ENCODE data around the gene FRAT2.
A peak's percentile ranks its signal among the peaks of the same experiment; 100 is the strongest.
"Not testable (repeated sequence)": the region's sequence is repeated elsewhere in the genome, so short reads cannot be mapped to it uniquely, and the experiment has no call there.

The FRAT2 gene

DNA sequence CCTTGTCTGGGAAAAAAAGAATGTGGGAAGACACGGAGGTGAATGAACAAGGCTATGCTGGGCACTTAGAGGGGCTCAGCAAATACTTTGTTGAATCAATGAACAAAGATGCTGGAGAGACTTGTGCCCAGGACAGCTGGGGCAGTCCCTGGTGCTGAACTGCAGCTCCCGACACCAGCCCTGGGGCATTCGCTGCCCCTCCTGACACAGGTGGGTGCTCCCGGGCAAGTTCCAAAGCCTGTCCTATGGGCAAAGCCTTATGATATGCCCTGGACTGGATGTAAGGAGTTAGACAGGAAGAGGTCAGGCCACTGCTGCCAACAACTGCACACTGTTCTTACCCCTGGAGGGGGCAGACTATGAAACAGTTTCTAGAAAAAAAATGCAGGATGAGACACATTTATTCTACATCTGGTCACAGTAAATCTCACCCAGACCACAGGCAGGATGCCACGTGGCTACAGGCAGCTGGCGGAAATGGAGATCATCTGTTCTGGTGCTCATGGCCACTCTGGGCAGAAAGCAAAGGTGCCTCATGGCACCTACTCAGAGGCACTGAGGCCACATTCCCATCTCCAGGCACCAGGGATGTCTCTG, 21.9 kb upstream of the FRAT2 start:
- DNase-seq: peak in 1 of 2 donors; percentile 41

DNA sequence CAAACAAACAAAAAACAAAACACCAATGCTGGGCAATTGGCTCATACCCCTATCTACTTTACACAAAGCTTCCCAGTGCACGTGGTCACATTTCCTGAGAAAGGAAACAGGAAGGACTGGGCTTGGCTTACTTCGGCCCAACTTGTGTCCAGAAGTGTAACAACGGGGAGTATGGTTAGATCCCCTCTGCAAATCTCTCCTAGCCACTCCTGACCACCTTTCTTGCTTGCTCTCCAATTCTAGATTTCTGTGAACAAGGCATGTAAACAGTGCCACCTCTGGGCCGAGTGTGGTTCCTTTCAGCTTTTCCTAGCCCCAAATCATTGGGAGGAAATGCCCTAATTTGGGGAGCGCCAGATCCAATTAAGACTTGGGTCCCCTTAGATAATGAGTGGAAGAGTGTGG, 21.0 kb upstream of the FRAT2 start:
- no peak for DNase-seq

DNA sequence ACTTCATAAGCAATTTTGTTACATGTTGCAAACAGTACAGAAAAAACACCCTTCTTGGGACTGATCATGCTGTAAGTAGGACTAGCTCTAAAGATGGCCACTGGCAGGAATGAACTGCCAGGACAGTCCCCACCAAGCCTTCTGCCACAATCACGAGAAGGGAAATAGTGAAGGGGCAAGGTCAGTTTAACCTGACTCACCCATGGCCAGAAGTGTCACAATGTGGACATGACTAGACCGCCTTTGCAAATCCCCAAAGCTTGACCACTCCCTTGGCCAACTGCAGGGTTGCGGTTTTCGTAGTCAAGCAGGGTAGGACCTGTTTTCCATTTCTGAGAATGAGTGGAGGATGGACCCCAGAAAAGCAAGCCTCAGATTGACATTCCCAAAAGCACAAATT, 19.4 kb upstream of the FRAT2 start:
- peak in 1 of 2 donors; percentile 69 for DNase-seq

DNA sequence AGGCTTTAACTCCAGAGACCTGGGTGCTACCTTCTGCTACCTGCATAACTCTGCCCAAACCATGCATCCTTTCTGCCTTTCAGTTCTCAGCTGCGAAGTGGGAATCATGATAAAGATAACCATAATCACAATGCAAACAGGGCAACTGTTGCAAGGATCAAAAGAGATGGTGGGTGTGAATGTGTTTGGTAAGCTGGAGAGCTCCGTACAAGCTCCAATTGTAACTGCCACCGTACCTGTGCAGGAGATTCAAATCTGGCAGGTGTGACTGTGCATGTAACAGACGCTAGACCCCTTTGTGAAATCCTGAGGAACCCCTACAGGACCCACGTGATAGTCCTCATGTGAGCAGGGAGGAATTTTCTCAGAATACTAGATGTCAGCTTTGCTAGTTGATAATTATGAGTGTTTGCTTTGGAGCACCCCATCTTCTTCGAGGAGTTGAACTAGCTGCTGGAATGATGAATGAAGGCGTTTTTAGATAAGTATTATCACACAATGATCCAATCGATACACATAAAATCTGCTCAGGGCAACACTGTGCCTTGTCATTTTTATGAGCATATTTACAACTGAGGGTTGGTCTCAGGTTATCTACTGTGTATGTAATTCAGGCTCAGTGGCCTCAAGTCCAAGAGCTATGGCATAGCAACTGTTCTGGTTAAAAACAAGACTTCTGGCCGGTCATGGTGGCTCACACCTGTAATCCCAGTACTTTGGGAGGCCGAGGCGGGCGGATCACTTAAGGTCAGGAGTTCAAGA, 15.4 kb upstream of the FRAT2 start:
- no peak for DNase-seq

DNA sequence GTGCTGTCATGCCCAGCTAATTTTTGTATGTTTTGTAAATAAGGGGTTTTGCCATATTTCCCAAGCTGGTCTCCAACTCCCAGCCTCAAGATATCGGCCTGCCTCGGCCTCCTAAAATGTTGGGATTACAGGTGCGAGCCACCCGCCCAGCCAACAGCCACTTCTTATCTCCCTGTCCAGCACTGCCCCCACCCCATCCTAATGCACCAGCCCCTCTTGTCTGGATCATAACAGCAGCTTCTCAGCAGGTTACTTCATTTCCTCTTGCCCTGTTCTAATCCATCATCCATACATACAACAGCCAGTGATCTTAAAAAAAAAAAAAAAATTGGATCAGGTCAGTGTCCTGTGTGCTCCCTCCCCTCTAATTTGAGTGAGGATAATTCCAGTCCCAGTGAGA, 12.8 kb upstream of the FRAT2 start:
- DNase-seq: no peak

DNA sequence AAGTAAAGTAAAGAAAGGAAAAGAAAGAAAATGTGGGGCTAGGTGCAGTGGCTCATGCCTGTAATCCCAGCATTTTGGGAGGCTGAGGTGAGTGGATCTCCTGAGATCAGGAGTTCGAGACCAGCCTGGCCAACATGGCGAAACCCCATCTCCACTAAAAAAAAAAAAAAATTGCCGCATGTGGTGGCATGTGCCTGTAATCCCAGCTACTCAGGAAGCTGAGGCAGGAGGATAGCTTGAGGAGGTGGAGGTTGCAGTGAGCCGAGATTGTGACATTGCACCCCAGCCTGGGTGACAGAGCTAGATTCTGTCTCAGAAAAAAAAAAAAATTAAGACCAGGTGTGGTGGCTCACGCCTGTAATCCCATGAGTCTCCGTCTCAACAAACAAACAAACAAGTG, 9.1 kb upstream of the FRAT2 start:
- not testable (repeated sequence) for DNase-seq

DNA sequence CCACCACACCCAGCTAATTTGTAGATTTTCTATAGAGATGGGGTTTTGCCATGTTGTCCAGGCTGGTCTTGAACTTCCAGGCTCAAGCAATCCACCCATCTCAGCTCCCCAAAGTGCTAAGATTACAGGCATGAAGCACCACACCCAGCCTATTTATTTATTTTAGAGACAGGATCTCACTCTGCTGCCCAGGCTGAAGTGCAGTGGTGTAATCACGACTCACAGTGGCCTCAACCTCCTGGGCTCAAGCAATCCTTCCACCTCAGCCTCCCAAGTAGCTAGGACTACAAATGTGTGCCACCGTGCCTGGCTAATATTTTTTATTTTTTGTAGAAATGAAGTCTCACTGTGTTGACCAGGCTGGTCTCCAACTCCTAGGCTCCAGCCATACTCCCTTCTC, 6.9 kb upstream of the FRAT2 start:
- no peak for DNase-seq

DNA sequence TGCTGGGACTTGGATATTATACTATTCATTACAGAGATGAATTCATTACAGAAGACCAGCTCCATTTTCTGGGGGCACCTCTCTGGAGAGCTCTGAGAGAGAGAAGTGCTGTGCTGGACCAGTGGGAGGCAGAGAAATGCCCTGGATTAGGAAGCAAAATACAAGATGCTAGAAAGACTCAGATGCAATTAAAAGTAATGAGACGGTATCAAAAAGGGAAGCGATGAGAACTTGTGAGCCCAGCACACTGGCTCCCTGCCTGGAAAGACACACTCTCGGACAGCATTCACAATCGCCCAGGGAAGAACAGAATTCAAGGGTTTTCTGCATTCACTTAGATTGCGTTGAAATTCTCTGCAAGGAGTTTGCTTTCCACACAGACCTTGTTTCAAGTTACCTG, 3.5 kb upstream of the FRAT2 start:
- no peak for DNase-seq

DNA sequence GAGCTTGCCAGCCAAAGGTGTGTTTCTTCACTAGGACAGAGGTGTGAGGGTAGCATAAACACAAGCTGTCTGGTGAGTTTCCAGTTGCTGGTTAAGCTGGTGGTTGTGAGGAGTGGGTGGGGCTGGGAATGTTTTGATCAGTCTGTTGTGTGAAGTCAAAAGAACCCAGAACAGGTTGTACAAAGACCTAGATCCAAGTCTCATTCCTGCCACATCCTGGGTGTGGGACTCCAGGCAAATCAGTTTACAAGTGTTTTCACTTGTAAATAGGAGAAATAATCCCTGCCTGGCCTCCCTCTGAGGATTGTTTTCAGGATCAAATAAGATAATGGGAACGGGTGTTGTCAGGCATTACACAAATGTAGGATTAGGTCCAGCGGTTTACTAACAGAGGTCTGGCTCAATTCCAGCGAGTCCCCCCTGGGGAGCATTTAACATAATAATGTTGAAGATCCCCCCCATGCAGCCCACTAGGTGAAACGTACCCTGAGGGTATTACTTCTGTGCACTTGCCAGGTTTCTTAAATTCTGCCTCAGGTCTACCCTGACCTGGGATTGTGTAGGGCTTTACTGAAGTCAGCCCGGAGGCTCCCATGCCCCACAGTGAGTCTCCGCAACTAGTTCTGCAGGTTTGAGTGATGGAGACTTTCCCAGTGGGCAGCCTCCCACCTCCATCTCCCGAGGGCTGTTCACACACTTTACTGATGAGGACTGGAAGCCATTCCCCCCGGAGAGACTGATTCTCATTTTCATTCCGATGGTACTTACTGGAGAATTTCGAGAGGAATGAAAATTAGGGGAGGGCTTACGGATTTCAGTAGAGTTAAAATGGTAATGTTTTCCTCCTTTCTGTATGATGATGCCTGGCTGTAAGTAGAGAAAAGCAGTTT, 2.7 kb upstream of the FRAT2 start:
- DNase-seq: no peak

DNA sequence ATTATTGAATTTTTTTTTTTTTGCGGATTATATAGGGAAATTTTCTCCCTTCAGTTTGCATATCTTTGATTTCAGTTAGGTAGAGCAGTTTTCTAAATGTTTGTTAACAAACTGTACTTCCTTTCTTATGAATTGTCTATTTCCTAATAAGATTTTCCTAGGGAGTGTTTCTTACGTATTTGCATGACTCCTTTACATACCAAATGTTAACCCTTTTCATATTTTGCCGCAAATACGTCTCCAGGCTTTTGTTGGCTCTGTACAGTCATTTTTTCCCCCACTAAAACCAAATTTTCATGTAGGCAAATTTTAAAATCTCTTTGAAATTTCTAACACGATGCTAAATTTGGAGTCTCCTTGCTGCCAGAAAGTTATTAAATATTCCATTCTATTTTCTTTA, 1.9 kb upstream of the FRAT2 start:
- DNase-seq: no peak

DNA sequence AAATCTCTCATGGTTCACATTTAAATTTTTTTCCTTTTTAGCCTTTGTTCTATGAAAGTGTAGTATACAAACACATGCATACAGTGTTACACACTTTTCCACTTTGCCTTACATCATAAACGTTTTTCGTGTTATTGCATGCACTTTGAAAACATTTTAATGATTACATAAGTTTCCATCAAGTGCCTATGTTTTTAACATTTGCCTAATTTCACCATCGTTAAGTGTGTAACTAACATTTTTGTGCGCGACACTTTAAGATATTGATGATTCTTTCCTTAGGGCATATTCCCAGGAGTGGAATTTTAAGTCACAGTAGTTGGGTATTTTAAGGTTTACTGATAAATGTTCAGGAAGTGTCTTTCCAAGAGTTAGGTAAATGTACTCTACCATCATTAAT, 1.5 kb upstream of the FRAT2 start:
- DNase-seq: no peak

DNA sequence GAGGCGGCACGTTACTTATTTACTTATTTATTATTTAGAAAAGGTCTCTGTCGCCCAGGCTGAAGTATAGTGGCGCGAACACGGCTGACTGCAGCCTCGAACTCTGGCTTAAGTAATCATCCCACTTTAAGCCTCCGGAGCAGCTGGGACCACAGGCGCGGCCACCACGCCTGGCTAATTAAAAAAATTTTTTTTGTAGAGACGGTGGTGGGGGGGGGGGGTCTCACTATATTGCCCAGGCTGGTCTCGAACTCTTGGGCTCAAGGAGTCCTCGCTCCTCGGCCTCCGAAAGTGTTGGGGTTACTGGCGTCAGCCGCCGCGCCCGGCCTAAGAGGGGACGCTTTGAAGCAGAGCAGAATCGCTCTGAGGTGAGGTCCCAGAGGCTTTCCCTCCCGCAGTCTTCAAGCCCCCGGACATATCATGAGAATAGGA, 675 bp upstream of the FRAT2 start:
- no peak for DNase-seq

DNA sequence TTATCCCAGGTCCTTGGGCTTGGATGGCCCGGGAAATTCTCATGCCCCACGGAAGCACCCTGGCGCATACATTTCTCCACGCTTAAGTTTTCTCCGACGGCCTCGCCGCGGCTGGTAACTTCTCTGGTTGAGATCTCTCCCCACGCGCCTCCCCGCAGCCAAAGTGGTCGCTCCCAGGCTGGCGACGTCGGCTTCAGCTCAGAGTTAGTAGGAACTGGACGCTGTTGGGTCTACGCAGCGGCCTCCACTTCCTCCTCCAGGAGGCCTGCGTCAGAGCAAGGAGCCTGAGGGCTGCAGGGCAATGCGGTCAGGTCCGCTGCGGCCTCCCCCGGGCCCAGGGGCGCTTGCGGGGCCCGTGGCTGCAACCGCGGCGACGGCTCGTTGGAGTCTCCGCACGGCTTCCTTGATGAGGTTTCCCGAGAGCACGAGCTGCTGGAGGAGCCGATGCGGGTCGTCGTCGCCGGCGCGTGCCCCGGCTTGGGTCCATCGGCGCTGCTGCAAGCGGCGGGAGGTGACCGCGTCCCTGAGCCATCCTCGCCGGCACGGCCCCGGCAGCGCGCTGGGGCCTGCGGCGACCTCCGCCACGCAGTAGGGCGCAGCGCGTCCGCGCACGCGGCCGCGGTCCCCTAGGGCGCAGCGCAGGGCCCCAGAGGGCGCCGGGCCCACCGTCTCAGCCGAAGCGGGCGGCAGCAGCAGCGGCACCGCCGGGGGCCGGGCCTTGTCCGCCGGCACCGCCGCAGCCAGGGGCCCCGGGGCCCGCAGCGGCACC, 744 bp downstream of the FRAT2 start:
- DNase-seq: peak in 1 of 2 donors; percentile 50

DNA sequence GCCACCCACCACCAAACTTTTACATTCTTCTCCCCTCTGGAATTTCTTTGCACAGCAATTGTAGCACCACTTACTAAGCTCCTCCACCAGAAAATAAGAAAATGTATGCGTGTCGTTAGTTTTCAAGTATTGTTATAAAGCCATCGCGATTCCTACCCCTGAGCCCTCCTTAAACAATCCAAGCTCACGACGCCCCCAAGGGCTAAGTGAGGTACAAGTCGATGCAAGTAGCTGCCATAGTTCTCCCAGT, 1.3 kb downstream of the FRAT2 start:
- DNase-seq: no peak

DNA sequence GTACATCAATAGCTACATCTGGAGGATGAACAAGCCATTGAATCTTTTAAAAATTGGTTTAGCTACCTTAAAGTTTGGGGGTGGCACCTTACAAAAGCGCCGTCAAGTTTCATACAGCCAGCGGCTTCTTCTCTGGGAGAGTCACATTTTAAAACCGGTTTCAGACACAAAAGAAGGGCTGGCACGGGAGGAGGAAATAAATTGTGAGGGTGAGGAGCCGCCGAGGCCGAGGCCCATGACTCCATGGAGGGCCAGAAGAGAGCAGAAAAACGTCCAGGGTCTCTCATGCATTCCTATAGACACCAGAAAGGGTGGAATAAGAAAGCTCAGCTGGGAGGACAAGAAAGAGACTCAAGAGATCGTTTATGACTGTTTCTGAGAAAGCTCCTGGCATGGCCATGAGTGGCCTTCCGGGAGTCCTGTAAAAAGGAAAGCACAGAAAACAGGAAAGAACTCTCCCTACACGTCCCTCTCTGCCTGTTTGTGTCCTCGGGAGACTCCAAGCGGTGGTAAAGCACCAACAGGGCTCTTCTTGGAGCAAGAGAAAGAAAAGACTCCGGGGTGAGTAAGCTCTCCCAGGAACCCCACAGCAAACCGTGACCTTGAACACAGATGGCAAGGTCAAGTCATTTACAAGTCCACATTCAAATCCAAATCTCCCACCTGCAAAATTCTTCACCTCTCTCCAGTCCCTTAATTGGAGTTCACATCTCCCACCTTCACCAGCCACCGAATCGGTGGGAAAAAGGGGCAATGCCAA, 1.8 kb downstream of the FRAT2 start:
- DNase-seq: no peak

DNA sequence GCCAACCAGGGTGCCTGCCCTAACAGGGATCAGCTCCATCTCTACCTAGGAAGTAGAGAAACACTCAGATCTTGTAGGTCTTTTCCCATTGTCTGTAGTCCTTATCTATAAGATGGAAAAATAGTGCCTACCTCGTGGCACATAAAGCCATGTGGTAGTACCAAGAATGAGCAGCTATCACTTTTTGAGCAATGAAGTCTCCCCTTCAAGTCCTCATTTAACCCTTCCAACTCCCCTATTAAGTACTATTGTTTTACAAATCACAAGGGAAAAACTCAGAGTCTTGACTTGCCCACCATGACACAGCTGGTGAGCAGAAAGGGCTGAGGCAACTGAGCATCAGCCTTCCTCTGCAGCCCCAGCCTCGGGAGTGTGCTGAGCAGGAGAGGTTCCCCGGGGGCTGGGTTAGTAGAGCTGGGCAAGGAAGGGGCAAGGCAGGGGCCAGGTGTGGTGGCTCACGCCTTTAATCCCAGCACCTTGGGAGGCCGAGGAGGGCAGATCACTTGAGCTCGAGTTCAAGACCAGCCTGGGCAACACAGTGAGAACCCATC, 3.3 kb downstream of the FRAT2 start:
- no peak for DNase-seq

DNA sequence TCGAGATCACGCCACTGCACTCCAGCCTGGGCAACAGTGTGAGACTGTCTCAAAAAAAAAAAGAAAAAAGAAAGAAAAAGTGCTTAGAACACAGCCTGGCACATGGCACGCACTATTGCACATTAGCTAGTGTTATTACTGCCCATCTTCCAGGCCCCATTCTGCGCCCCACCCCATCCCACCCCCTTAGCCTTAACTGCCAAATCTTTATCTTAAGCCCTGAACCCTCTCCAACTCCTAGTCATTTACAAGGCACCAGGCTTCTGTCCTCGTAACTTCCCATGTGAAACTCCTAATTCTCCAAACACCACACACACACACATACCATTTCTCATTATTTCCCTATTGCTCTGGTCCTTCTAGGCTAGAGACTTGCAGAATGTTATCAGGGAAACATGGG, 4.8 kb downstream of the FRAT2 start:
- no peak for DNase-seq

DNA sequence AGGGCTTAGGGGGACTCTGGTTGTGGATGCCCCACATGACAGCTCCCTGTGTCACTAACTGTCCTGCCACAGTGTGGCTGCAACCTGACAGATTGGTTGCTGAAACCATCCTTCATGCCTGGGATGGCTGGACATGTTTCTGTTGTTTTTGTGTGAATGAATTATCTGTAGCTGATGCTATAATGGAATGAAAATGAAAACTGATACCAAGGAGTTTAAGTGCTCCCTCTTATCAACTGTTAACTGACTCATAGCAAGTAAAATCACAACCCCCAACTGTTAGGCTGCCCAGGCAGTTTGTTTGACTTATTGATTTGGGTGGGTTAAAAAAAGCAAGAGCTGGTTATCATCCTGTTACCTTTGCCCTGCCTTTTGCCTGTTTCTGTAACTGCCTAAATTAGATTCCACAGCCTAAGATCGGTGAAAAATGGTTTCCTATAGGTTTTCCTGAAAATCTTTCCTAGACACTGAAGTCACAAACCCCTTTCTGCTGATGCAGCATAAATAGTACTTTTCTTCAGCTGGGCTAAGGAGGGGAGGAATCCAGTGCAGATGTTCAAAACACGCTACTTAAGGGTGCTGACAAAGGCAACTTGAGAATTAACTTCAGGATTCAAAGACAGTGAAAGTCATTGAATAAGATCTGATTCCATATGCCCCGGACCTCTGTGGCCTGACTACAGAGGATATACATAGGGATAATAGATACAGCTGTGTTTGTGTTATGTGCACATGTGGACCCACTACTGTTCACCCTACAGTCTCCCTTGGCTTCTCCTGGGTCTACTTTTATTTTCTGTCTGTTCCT, 5.7 kb downstream of the FRAT2 start:
- no peak for DNase-seq

DNA sequence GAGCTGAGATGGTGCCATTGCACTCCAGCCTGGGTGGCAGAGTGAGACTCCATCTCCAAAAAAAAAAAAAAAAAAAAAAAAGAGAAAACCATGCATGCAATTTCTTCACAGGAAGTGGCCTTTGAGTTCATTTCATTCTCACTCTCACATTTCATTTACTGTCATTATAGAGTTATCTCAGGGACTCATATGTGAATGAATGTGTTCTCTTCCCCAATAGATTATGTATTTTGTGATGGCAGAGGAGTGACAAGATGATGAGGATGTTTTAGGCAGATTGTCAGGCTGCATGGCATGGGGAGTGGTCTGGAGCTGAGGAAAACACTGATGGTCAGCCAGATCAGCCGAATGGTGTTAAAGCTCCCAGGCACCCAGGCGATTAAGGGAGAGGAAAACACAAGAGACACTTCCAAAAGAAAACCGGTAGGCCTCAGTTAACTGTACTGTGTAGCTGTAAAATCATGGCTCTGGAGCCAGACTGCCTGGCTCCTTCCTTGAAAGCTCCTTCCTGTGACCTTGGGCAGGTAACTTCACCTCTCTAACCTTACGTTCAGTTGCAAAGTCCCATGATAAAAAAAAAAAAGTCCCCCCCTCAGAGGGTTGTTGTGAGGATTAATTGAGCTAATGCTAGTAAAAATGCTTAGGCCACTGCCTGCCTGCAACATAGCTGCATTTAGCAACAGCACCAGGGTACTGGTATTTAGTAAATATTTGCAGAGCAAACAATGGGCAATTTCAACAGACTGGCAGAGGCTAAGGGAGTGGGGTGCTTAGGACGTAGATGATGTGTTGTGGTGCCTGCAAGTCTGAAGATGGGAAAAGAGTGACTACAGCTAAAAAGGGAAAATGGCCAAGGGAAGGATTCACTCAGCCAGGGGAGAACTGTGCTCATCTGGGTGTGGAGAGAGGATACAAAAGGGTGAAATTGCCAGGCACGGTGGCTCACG, 6.9 kb downstream of the FRAT2 start:
- DNase-seq: no peak

DNA sequence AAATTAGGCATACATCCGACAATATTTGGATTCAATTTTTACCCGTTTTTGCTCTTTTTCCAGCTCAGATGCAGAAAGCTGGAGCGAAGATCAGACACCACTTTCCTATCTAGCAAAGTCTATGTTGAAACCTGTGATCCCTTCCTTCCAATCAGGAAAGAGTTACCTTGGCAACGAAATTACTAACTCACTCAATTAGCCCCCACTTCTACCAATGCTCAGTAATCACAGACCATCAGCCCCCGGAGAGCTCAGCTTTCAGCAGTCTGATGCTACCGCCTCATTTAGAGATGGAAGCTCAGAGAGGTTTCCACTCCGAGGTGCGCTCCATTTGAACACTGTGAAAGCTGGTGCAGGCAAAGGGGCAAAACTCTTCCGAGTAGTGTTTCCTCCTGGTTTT, 8.8 kb downstream of the FRAT2 start:
- DNase-seq: no peak

All from CD4-positive, alpha-beta T cell treated with Interleukin-1 beta for 1 hour (primary cell).